Panc1 (cell line): ENCODE data around the gene PRL. TPM values are rescaled to one million over a fixed set of nuclear protein-coding genes. Genes with fewer than 3 reads are reported as not detected.

Experiments
- ATAC-seq: fragments of 200-7000 bp; cut with Tn5 transposase; 2 replicates; pipeline ENCODE4 v1.9.1; 2020; ENCODE audit warnings: mild to moderate bottlenecking, moderate library complexity
- BruUV-seq: library from RNA; stranded (reverse); fragments of 400-500 nt; replicated peaks from 2 replicates; lab custom pipeline; 2021; lab: Mats Ljungman, UMichigan
- CTCF ChIA-PET: fragments of 300-600 bp; sonication (Branson Sonifier 250); formaldehyde crosslinking; loops from one replicate; lab custom pipeline; 2022; ENCODE audit warnings: antibody characterized with exemption; lab: Charles Lee
- POLR2A ChIA-PET: fragments of 300-600 bp; sonication (Branson Sonifier 250); formaldehyde crosslinking; loops from one replicate; lab custom pipeline; 2022; ENCODE audit warnings: antibody characterized with exemption; lab: Charles Lee
- DNase-seq: peaks from one replicate; pipeline ENCODE4 v3.0.0-alpha.2; 2010; ENCODE audit warnings: low read depth, low spot score
- H3K27ac ChIP-seq: 2 replicates; pipeline ENCODE4 v1.5.1; 2011; ENCODE audit warnings: mild to moderate bottlenecking, low read length, inconsistent platforms
- H3K27me3 ChIP-seq: fragments of 200-500 bp; sonication (Bioruptor generic); 2 replicates; pipeline ENCODE4 v1.6.0; 2014; ENCODE audit warnings: low read length, inconsistent platforms; ENCODE audit not compliant: control insufficient read depth, insufficient read depth
- H3K36me3 ChIP-seq: fragments of 200-500 bp; sonication (Bioruptor generic); 2 replicates; pipeline ENCODE4 v1.5.1; 2014; ENCODE audit warnings: inconsistent platforms, mild to moderate bottlenecking, low read length, moderate library complexity; ENCODE audit not compliant: control insufficient read depth, insufficient read depth
- H3K4me1 ChIP-seq: 2 replicates; pipeline ENCODE4 v1.5.1; 2011; ENCODE audit warnings: inconsistent platforms, mild to moderate bottlenecking, low read length, moderate library complexity; ENCODE audit not compliant: control insufficient read depth, insufficient read depth
- H3K4me3 ChIP-seq, 2 experiments: 2 replicates each; pipeline ENCODE4 v1.5.1; 2011 to 2012; ENCODE audit warnings: low read depth in 2 of 2, low read length in 2 of 2, mild to moderate bottlenecking in 2 of 2, inconsistent platforms in 1 of 2, moderate library complexity in 1 of 2
- H3K9me3 ChIP-seq: fragments of 200-500 bp; sonication (Bioruptor generic); 2 replicates; pipeline ENCODE4 v1.5.1; 2014; ENCODE audit warnings: low read depth, mild to moderate bottlenecking, inconsistent platforms, low read length, moderate library complexity; ENCODE audit not compliant: control insufficient read depth, insufficient read depth
- CTCF ChIP-seq: fragments of 450-650 bp; IDR thresholded peaks from 2 replicates; pipeline ENCODE4 v1.5.1; 2017; ENCODE audit warnings: mild to moderate bottlenecking
- POLR2AphosphoS5 ChIP-seq: IDR thresholded peaks from 2 replicates; pipeline ENCODE4 v1.6.1; 2012; ENCODE audit warnings: mild to moderate bottlenecking, low read depth, low read length, moderate library complexity
- REST ChIP-seq, 2 experiments: IDR thresholded peaks; 2 replicates each; pipeline ENCODE4 v1.6.1; 2011 to 2012; ENCODE audit warnings: low read depth in 2 of 2, control low read depth in 1 of 2, low read length in 1 of 2, mild to moderate bottlenecking in 1 of 2, moderate library complexity in 1 of 2; ENCODE audit not compliant: insufficient read depth in 1 of 2
- SIN3A ChIP-seq: IDR thresholded peaks from 2 replicates; pipeline ENCODE4 v1.6.1; 2012; ENCODE audit warnings: low read depth, mild to moderate bottlenecking, low read length, moderate library complexity, borderline replicate concordance; ENCODE audit not compliant: insufficient read depth
- TCF7L2 ChIP-seq: IDR thresholded peaks from 2 replicates; pipeline ENCODE4 v1.6.1; 2011; ENCODE audit warnings: mild to moderate bottlenecking, low read depth, low read length, inconsistent platforms
- in situ Hi-C: cut with HindIII; loops from 2 replicates; pipeline ENCODE4 v1.10.0; 2016; ENCODE audit warnings: low sequenced_read_pairs, low pct_unique_long_range_greater_than_20kb
- intact Hi-C: fragments of 100-400 bp; cut with micrococcal nuclease; formaldehyde crosslinking; loops from one replicate; pipeline ENCODE4 v1.10.0; 2022; ENCODE audit not compliant: unreplicated experiment
- total RNA-seq: library from RNA; stranded (reverse); gene quantifications from one replicate; pipeline ENCODE4 v1.2.1, GENCODE V29; 2021; ENCODE audit not compliant: unreplicated experiment

PRL gene
- total RNA-seq, 1 experiment from 2014 or later = not detected

GRCh38 chr6:22238861-22239260 lies 58.0 kb downstream of the PRL start:
- DNase-seq (no peak), ATAC-seq (no peak)
- in situ Hi-C loops = no loop called here
- Histone ChIP-seq H3K36me3 (no peaks in the 10 kb centered on the region), H3K27ac (no peak overlapping the region), H3K4me1 (no peaks in the 10 kb centered on the region), H3K27me3 (no peaks in the 10 kb centered on the region), H3K9me3 (no peaks in the 10 kb centered on the region), H3K4me3 (no peak overlapping the region)
- intact Hi-C loops = no loop called here
- POLR2A ChIA-PET = no interaction called here
- no TSS peak for BruUV-seq
- TF ChIP-seq SIN3A = no peak
- no peak for TF ChIP-seq REST (IDR thresholded peaks at IDR 0.05; ENCODE audit: insufficient read depth in 1 of 2, low read depth in 2 of 2, low read length in 1 of 2)
- CTCF ChIA-PET = no interaction called here

GRCh38 chr6:22237526-22237925 lies 59.3 kb downstream of the PRL start:
- ChIA-PET POLR2A (no interaction called here), CTCF (no interaction called here)
- H3K4me1 ChIP-seq = no peaks in the 10 kb centered on the region
- no peak for TF ChIP-seq CTCF
- TF ChIP-seq POLR2AphosphoS5 = no peak
- no peak for TF ChIP-seq REST (IDR thresholded peaks at IDR 0.05; ENCODE audit: insufficient read depth in 1 of 2, low read depth in 2 of 2, low read length in 1 of 2)
- TF ChIP-seq TCF7L2 = no peak
- TF ChIP-seq SIN3A = no peak
- DNase-seq (no peak), ATAC-seq (no peak)
- H3K27me3 ChIP-seq = no peaks in the 10 kb centered on the region
- intact Hi-C loops = no loop called here
- H3K36me3 ChIP-seq = no peaks in the 10 kb centered on the region
- H3K9me3 ChIP-seq = no peaks in the 10 kb centered on the region
- no TSS peak for BruUV-seq
- in situ Hi-C loops = no loop called here
- H3K27ac ChIP-seq = no peak overlapping the region
- no peak overlapping the region for H3K4me3 ChIP-seq
